Stimulated activated CD8-positive, alpha-beta memory T cell treated with anti-CD3 and anti-CD28 coated beads, Interleukin-7, amount 100 ng/mL, for 48 hours (primary cell): ENCODE results near the gene TM4SF18.

Experiments used
- DNase-seq, 2 donors: peaks; one replicate each; pipeline ENCODE4 v3.0.0-alpha.2; 2020; ENCODE audit warnings: low read depth in 1 of 2; ENCODE audit errors: extremely low read depth in 1 of 2

Gene TM4SF18

DNA sequence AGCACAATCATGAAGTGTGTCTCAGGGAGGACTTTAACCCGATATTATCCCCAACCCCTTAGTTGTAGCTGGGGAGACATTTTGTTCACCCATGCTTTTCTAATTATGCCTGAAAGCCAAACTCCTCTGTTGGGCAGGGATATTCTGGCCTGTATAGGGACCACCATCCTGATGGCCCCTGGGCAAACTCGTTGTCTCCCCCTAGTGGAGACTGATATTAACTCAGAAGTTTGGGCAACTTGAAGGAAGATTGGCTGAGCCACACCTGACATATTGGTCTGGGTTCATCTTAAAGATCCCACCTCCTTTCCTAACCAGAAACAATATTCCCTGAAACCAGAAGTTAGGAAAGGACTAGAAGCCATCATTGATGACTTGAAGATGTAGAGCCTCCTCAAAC lies 42.3 kb downstream of the TM4SF18 start:
- DNase-seq: no peak

GRCh38 chr3:149288655-149289054 lies 44.8 kb downstream of the TM4SF18 start:
- DNase-seq: no peak

GRCh38 chr3:149284034-149284433 lies 49.4 kb downstream of the TM4SF18 start:
- no peak for DNase-seq

DNA sequence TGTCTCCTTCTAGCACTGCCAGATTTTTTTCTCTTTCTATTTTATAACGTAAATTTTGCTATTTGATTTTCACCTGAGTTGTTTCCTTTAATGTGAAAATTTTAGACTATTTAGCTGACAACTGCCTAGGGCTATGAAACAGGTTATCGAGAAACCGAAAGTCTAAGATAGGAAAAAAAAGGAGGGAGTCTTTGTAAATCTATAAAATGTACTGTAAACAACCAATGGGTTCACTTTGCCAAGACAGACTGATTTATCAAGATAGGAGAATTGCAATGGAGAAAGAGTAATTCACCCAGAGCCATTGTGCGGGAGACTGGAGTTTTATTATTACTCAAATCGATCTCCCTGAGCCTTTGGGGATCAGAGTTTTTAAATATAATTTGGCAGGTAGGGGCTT lies 50.0 kb downstream of the TM4SF18 start:
- DNase-seq: no peak

DNA sequence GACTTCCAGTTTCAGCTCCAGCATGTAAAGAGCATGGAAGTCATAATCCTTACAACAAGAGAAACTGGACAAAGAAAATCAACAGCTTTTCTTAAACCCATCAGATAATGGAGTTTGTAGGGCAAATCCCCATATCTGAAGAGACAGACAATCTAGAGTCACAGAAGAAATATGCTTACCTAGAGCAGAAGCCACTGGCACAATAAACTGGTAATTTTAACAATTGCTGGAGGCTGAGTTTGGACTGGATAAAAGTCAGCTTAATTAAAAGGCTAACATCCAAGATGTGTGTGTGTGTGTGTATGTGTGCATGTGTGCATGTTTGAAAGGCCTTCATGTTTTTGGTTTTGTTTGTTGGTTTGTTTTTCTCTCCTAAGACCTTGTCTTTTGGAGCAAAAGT lies 50.6 kb downstream of the TM4SF18 start:
- DNase-seq: no peak

DNA sequence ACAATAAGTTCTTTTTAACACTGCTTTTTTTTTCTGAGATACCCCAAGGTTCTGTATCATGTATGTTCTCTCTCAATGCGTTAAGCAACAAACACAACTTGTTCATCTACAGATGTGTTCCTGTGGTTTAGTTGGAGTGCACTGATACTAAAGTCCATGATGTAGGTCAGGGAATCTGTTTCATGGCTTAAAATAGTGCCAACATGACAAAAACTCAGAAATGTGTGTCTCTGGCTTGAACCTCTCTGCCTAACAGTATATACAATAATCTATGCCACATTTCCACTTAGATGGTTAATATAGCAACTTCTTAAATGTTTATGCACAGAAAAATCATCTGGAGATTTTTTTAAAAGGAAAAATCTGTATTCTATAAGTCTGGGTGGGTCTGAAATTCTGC lies 51.1 kb downstream of the TM4SF18 start:
- no peak for DNase-seq

- DNase-seq: no peak
Measured at GRCh38 chr3:149280671-149281349, 52.6 kb downstream of the TM4SF18 start.

DNA sequence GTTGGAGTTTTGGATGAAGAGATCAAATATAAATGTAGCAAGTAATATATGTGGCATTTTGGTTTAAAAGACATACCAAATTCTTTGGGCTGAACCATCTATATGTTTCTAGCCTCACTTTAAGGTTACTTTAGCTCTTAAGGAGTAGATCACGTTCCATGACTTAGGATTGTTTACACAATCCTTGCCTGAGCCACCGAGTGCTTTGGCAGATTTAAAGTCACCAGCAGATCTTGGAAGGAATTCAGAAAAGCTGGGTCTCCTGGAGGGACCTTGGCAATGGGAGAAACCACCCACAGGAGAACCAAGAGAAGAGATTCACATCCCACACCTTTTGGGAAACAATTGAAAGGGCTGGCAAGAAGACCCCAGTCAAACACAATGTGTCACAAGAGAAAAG lies 54.5 kb downstream of the TM4SF18 start:
- no peak for DNase-seq

GRCh38 chr3:149277331-149277813 lies 56.1 kb downstream of the TM4SF18 start:
- no peak for DNase-seq

DNA sequence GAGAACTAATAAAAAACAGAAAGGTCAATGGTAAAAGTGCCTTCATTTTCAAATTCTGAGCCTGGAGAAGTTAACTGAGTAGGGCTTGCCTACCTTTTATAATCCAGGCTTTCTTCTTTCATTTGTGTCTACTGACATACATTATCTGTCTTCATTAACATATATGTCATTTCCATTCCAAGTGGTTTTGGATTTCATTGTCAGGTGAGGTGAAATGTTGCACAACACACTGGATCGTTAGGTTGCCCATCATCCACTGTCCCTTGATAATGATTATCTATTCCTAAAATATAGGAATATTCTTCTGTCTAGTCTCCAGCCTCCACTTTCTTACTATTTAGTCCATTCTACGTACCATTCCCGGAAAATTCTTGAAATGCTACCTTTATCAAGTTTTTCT lies 56.8 kb downstream of the TM4SF18 start:
- DNase-seq: no peak

DNA sequence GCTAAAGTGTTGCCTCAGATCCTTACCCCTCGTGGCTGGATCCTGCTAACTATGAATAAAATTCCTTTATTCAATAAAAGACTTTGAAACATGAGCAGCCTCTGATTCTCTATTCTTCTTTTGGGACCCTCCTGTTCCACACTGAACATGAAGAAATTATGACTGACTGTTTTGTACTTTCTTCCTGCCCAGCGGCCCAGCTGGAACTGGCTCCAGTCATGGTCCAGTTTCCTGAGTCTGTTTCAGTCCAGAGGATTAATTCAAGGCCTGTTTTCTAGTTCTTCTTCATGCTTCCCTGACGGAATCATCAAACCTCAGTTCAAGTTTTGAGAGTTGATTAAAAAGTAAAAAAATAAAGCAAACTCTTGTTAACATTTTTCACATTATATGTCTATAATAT lies 59.2 kb downstream of the TM4SF18 start:
- DNase-seq: no peak

GRCh38 chr3:149273096-149273751 lies 60.2 kb downstream of the TM4SF18 start:
- no peak for DNase-seq

DNA sequence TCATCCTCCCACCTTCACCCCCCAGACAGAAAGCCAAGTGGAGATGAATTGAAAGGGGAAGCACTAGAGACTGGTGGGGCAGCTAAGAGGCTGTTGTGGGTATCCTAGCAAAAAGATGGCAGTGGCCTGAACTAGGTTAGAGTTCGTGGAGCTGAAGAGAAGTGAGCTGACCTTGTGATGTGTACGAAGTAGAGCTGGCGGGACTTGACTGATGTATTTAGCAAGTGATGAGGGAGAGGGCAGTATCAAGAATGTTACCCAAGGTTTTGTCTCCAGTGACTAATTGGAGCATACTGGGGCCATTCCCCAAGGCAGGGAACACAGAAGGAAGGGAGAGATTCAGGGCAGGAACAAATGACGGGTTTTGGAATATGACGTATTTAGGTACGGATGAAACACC lies 61.8 kb downstream of the TM4SF18 start:
- DNase-seq: no peak

- DNase-seq: no peak
Measured at GRCh38 chr3:149270180-149270579, 63.3 kb downstream of the TM4SF18 start.

DNA sequence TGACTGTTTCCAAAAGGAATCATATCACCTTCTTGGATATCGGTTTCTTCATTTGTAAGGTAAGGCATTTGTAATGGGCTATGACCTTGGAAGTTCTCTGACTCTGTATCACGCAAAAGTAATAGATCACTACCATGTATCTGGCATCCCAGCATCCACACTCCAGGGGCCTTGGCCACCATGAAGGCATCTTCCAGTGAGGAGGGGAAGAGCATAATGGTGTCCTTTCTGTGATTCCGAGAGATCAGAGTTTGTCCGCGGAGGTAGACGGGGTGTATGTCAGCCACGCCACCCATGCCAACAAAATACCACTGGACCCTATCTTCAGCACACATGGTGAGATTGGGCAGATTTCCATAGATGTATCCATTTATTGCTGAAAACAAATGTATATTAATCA lies 63.7 kb downstream of the TM4SF18 start:
- no peak for DNase-seq
